Endothelial cell of umbilical vein (primary cell): ENCODE measurements around the gene TIAM1.

ENCODE experiments used
- CTCF ChIP-seq, 2 donors: IDR thresholded peaks; 1 replicate in 1 of 2; 2 replicates in 1 of 2; pipeline ENCODE4 v1.5.1; 2011; ENCODE audit warnings: low read length in 2 of 2, mild to moderate bottlenecking in 2 of 2, moderate library complexity in 2 of 2, control low read depth in 1 of 2, inconsistent platforms in 1 of 2, low read depth in 1 of 2; ENCODE audit not compliant: insufficient read depth in 1 of 2; ENCODE audit errors: extremely low read depth in 1 of 2
- EZH2 ChIP-seq: IDR thresholded peaks from 2 replicates; pipeline ENCODE4 v1.6.1; 2012; ENCODE audit warnings: borderline replicate concordance, low read depth, mild to moderate bottlenecking, moderate library complexity, low read length, inconsistent platforms; ENCODE audit not compliant: severe bottlenecking
- GATA2 ChIP-seq: IDR thresholded peaks from 2 replicates; pipeline ENCODE4 v1.7.0; 2011; ENCODE audit warnings: low read depth, mild to moderate bottlenecking, moderate library complexity, mixed read lengths, low read length; ENCODE audit not compliant: insufficient read length, insufficient read depth
- JUN ChIP-seq: IDR thresholded peaks from 2 replicates; pipeline ENCODE4 v1.6.1; 2011; ENCODE audit warnings: borderline replicate concordance, low read depth; ENCODE audit not compliant: insufficient read length, insufficient read depth
- POLR2A ChIP-seq: IDR thresholded peaks from 2 replicates; pipeline ENCODE4 v1.6.1; 2012; ENCODE audit warnings: low read depth, mild to moderate bottlenecking, control low read depth, low read length
- POLR2AphosphoS5 ChIP-seq: IDR thresholded peaks from 2 replicates; pipeline ENCODE4 v1.6.1; 2012; ENCODE audit warnings: low read depth, mild to moderate bottlenecking, control low read depth, low read length, moderate library complexity; ENCODE audit not compliant: insufficient read depth

DNA sequence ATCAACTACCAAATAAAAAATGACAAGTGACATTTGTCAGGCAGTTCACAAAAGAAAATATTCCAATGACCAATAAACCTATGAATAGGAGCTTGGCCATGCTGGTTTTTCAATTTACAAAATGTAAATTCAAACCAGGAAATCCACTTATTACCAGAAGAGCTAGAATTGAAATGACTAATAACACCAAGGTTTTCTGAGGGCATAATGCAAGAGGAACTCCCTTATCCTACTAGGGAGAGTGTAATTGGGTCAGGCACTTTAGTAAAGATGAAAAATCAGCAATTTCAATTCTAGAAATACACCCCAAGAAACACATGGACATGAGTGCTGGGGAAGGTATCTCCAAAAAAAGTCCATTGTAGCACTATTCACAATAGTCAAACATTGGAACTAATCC lies 16.7 kb upstream of the TIAM1 start:
- TF ChIP-seq CTCF (IDR thresholded peaks at IDR 0.05; ENCODE audit: extremely low read depth in 1 of 2, insufficient read depth in 1 of 2, low read depth in 1 of 2, low read length in 2 of 2), result no peak
- no peak for TF ChIP-seq GATA2
- no peak for TF ChIP-seq EZH2
- no peak for TF ChIP-seq POLR2A
- TF ChIP-seq POLR2AphosphoS5, result no peak
- TF ChIP-seq JUN, result no peak
